Adrenal gland (tissue), 5 donors: ENCODE results near the gene ITIH6.

Source experiments
- CTCF ChIP-seq, 6 experiments: fragments of 450-650 bp in 4 of 6; fragments of 200-600 bp in 2 of 6; sonication (generic) in 1 of 6; IDR thresholded peaks; 1 replicate in 5 of 6; 2 replicates in 1 of 6; pipeline versions ENCODE4 v1.5.1 to v1.8.0; 2016 to 2021; ENCODE audit warnings: antibody characterized with exemption in 6 of 6, mild to moderate bottlenecking in 2 of 6, moderate library complexity in 1 of 6
- POLR2A ChIP-seq, 2 donors: fragments of 450-650 bp; IDR thresholded peaks; one replicate each; pipeline ENCODE4 v1.6.1; 2017; ENCODE audit warnings: antibody characterized with exemption in 2 of 2, mild to moderate bottlenecking in 2 of 2, moderate library complexity in 1 of 2
- donor health status: DM: no; HTN: no; CAD: no.

GRCh38 chrX:54798137-54798536, at the start of gene ITIH6:
- TF ChIP-seq CTCF (IDR thresholded peaks at IDR 0.05), result no peak
- no peak for TF ChIP-seq POLR2A (IDR thresholded peaks at IDR 0.05)
